Measurements from ENCODE around the gene U2AF1.
"Not testable (repeated sequence)": the region's sequence is repeated elsewhere in the genome, so short reads cannot be mapped to it uniquely, and the experiment has no call there.

GRCh38 chr21:43082587-43083300 lies 24.6 kb downstream of the U2AF1 start:
- TF ChIP-seq EGR1 (IDR thresholded peaks at IDR 0.05; ENCODE audit: borderline replicate concordance, low read depth, low read length); FOSL1 (IDR thresholded peaks at IDR 0.05; ENCODE audit: insufficient read depth, low read depth, low read length); USF2 (IDR thresholded peaks at IDR 0.05; ENCODE audit: low read length); RBBP5 (IDR thresholded peaks at IDR 0.05; ENCODE audit: borderline replicate concordance, low read depth, low read length): not testable (repeated sequence)
